ENCODE measurements around the gene DENND6B.

- TF ChIP-seq CTCF (IDR thresholded peaks at IDR 0.05) (no peak), POLR2A (IDR thresholded peaks at IDR 0.05) (no peak)
Measured at GRCh38 chr22:50311606-50312351, 15.0 kb downstream of the DENND6B start.
